GM18858 (cell line): ENCODE results near the gene SEC14L1.

ENCODE experiments used
- ATAC-seq: cut with Tn5 transposase; IDR thresholded peaks from one replicate; pipeline ENCODE4 v1.9.1; 2021; ENCODE audit not compliant: unreplicated experiment

SEC14L1 gene

DNA sequence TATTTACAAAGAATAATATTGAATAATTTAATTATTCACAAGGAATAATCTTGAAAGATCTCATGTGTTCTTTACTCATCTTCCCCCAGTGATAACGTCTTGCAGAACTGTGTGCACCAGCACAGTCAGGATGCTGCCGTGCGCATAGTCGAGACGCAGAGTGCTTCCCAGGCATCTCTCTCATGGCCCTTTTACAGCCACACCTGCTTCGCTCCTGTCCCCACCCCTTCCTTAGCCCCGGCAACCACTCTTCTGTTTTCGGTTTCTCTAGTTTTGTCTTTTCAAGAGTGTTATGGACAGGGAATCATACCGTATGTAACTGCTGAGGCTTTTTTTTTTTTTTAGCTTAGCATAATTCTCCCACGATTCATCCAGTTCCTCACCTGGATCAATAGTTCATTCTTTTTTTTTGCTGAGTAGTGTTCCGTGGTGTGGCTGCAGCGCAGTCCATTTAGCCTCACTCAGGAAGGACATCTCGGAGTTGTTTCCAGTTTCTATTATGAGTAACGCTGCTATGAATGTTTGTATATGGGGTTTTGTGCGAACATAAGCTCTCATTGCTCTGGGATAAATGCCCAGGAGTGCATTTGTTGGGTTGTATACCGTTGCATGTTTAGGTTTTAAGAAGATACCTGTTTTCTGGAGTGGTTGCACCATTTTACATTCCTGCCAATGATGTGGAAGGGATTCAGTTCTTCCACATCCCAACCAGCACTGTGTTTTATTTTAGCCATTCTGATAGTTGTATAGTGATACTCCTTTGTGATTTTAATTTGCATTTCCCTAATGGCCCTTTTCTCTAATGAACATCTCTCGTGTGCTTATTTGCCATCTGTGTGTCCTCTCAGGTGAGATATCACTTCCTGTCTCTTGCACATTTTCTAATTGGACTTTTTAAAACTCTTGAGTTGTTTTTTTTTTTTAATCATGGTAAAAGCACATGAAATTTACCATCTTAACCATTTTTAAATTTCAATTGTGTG is 47.6 kb downstream of the SEC14L1 start:
- no peak for ATAC-seq

DNA sequence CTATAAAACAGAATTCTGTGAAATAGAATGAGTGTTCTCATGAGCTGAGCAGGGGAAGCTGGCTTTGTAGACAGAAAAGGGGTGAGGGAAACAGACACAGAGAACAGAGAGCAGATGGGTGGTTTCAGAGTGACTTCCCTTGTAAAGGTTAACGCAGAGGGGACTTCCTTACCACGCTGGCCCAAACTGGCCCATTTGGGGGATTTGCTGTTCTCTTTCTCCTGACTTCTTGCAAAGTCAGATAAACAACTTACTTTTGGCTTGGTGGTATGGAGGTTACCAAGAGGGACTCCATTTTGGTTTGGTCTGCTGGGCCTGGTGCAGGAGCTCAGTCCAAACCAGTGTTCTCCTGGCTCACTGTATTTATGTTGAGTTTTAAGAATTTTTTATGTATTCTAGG is 48.4 kb downstream of the SEC14L1 start:
- ATAC-seq: no peak

DNA sequence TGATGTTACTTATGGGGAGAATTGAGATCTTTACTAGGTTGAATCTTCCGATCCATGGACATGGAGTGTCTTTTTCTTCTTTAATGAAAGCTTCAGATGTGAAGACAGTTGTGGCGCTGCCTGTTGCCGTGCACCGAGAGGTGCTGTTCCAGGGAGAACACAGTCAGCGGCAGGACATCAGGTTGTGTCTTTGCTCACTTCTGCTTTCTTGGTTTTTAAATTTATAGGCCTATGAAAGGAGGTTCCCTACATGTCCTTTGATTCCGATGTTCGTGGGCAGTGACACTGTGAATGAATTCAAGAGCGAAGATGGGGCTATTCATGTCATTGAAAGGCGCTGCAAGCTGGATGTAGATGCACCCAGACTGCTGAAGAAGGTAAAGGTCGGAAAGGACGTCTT is 49.8 kb downstream of the SEC14L1 start:
- ATAC-seq: no peak

DNA sequence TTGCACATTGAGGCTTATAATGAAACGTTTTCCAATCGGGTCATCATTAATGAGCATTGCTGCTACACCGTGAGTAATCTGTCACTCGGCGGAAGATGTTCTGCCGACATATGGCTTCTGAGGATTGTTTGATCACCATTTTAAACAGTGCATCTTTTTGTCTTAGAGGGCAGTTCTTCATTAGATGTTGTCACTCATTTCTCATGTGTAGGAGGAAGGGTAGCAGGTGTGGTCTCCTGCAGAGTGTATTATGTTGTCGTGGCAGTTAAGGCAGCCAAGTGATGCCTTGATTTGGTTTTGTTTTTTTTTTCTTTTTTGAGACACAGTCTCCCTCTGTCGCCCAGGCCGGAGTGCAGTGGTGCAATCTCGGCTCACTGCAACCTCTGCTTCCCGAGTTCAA is 50.5 kb downstream of the SEC14L1 start:
- ATAC-seq: no peak

DNA sequence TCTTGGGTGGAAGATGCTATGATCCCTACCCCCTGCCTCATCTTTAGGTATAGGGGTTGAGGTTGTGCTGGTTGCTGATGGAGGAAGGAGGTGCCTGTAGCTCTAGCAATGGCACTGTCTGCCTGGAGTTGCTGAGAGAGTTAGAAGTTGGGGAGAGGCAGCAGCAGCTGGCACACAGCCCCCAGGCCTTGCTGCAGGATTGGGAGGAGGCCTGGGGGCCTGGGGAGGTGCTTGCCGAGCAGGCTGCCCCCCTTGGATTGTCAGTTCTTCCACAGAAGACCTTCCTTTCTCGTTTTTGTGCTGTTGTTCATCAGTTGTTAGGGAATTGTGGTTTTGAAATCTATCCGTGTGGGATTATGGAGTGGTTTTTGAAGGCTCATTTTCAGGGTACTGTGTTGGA is 52.9 kb downstream of the SEC14L1 start:
- ATAC-seq: no peak

DNA sequence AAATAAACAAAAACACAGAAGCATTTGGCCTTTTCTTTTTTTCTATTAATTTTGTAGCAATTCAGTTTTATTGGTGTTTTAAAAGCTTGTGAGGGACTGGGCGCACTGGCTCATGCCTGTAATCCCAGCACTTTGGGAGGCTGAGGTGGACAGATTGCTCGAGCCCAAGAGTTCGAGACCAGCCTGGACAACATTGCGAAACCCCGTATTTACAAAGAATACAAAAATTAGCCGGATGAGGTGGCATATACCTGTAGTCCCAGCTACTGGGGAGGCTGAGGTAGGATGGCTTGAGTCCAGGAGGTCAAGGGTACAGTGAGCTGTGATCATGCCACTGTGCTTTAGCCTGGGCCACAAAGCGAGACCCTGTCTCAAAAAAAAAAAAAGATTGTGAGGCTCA is 53.4 kb downstream of the SEC14L1 start:
- no peak for ATAC-seq

DNA sequence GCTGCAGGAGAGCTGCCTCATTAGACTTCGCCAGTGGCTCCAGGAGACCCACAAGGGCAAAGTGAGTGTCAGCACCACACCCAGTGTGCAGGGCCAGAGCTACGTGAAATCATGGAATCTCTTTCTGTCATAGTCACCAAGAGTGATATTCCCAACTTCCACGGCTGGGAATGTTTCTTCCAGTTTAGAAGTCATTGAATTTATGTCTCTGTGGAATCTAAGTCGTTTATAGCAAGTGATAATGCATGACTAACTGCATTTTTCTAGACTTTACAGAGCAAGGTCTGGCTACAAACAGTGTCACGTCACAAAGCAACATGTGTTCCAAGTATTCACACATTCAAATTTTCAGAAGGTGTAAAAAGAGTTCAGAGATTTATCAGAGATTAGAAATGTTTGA is 55.5 kb downstream of the SEC14L1 start:
- ATAC-seq: no peak

DNA sequence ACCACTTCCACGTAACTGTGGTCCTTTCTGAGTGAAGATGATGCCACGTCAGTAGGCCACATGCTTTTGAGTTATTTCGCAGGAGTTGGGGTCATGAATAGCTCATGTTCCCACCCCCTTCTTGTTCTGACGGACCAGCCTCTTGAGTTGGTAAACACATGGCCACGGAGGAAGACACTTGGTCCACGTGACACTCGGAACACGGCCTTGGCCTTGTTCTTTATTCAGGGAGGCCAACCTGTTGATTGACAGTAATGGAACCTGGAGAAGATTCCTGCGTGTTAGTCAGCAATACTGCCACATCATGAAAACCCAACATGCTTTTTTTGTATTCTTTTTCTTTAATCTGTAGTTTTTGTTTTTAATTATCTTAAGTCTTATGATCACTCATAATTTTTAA is 56.3 kb downstream of the SEC14L1 start:
- ATAC-seq: no peak

DNA sequence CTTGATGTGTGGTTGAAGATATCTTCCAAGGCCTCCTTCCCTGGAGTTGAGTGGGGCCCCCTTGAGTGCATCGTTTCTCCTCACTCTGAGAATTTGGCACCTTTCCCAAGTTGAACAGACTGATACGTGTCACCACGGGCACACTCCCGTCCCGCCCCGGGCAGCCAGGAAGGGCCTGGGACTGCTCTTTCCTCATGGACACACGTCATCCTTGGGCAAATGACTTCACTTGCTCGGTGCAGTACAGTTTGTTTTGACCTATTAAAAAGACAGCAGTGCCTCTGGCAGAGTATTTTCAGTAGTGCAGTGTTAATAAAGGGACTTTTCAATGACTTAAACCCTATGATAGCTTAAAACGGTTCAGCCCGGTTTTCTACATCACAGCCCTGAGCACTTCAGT is 59.9 kb downstream of the SEC14L1 start:
- ATAC-seq: no peak

DNA sequence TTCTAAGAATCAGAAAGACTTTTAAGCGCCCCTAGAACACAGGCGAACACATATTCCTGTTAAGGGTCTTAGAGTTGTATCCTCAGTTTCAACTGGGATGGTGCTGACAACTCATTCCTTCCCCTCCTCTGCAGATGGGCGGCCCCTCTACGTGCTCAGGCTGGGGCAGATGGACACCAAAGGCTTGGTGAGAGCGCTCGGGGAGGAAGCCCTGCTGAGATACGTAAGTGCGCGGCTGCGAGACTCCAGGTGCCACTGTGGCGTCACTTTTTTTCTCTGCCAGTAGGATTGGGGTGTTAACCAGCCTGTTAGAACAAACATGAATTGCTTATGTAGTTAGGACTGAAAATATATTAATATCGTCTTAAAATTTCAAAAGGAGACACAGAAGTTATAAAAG is 62.7 kb downstream of the SEC14L1 start:
- no peak for ATAC-seq

DNA sequence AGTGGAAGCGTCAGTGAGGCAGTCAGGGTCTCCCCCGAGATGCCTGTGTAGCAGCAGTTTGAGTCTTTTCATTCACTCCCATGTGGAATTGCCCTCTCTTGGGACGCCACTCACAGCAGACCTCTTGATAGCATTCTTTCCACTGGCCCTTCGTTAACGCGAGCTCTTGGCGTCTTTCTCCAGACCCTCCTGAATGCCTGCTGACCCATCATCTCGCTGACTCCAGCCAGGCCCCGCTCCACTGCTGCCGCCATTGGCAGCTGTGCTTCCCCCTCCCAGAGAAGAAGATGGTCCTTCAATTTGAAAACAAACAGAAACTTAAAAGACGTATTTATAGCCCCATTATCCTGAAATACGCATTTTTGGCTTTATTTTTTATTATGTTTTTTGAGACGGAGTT is 63.1 kb downstream of the SEC14L1 start:
- no peak for ATAC-seq

DNA sequence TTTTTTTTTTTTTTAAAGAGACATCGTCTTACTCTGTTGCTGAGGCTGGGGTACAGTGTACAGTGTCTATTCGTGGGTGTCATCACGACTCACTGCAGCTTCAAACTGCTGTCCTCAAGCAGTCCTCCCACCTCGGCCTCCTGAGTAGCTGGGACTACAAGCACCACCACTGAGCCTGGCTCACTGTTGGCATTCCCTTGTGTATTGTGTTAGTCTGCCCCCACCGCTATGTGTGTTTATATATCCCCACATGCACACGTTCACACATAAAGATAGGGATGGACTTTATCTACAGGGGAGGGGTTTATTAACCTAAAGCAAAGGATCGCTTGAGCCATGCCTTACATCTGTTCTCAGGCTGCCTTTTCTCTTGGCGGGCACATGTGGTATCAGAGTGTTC is 63.8 kb downstream of the SEC14L1 start:
- ATAC-seq: no peak

DNA sequence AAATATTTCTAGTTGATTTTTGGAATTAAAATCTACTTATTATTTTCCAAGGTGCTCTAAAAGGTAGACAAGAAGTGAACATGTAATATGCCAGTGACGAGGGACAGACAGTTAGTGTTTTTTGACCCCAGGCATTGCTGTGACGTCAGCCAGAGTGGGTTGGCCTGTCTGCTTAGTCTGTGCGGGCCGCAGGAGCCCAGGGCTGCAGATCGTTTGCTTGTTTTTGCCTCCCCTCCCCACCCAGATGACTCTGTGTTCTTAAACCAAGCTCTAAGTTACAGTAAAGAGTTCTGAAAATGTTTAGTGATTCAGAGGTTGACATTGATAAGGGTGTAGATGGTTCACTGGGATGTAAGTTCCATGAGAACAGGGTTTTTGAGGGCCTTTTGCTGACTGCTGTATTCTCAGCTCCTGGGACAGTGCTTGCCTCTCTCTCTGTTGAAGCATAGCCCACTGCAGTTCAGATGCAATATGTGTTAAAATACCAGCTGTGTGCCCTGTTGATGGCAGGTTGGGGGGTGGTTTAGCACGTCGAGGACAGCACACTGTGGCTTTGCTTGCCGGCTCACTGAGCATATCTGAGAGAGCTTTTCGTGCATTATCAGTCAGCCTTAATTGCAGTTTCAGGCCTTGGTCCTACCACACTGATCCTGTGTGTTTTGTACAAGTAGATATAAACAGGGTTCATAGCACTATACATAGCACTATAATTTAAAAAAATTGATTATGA is 64.8 kb downstream of the SEC14L1 start:
- ATAC-seq: no peak

DNA sequence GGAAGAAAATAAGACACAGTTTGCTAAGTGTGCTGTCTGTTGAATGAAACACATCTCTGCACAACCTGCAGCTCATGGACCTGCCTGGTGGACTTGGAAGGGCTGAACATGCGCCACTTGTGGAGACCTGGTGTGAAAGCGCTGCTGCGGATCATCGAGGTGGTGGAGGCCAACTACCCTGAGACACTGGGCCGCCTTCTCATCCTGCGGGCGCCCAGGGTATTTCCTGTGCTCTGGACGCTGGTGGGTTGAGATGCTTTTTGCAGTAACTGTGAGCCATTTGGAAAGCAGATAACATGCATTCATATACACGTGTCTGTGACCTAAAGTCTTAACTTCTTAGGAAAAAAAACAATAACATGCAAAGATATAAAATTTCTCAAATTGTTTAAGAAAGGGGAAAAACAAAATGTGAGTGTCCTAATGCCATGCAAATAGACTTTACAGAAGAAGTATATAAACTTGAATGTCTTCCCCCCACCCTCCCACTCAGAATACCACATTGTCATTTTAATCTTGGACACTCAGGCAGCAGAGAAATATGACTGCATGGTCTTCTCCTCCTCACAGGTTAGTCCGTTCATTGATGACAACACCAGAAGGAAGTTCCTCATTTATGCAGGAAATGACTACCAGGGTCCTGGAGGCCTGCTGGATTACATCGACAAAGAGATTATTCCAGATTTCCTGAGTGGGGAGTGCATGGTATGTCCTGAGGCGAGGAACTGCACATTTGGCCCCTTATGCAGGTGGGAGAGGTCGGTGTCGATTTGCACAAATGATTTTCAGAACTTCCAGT is 65.6 kb downstream of the SEC14L1 start:
- no peak for ATAC-seq

DNA sequence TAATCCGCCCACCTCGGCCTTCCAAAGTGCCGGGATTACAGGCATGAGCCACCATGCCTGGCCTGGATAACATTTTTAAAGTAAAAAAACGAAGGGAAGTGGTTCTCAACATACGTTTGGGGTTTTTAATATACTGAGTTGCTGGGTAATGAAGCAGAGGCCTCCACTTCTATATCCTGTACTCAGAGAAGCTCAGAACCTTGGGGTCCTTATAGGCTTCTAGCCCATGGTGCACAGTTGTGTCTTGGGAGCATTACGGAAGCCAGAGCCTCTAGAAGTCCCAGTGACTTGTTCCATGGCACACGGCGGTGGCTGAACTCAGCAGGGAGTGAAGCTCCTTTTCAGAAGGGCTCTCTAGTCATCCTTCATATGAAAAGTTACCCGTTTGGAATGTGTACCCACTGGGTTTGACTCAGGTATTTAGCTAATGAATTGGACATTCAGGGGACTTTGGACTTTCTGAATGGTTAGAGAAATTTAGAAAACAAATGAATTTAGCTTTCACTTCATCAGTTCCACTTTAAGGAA is 67.0 kb downstream of the SEC14L1 start:
- ATAC-seq: no peak

DNA sequence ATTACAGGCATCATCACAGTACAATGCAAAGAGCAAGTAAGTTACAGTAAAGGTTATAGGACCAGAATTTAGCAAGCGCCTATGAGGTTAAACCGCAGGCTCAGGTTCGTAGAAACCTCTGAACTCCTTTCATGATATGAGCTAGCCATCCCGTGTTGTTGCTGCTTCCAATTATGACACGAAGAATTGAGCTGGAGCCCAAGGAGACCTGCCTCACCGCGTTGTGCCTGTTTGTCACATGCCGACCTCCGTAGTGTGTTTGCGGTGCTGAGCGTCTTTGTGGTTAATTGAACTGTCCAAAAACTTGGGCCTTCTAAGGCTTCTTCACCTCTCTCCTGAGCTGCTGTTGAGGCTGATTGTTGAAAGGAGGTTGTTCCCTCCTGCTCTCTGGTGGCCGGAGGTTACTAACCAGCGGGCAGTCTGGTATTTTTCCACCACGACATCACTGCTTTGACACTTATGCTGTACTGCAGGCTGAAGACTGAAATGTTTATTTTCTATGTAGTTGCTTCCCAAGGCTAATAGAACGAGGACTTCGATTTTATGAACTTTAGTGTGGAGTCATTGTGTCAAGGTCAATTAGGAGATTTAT is 67.5 kb downstream of the SEC14L1 start:
- ATAC-seq: no peak

DNA sequence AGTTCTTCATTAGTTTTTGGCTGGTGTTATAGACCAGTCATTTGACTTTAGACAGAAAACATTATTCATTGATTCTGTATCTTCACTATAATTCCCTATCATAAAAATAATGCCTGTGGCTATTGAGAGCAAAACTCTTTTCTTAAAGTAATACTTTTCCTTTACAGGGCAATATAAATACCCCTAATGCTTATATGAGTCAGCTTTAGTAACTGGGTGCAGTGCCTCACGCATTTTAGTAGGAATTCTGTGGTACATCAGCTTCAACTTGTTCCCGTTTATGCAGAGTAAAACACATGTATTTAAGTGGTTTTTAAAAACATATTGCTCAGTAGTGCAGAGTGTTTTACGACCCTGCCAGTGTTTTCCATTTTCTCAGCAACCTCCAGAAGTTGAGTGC is 68.1 kb downstream of the SEC14L1 start:
- no peak for ATAC-seq

DNA sequence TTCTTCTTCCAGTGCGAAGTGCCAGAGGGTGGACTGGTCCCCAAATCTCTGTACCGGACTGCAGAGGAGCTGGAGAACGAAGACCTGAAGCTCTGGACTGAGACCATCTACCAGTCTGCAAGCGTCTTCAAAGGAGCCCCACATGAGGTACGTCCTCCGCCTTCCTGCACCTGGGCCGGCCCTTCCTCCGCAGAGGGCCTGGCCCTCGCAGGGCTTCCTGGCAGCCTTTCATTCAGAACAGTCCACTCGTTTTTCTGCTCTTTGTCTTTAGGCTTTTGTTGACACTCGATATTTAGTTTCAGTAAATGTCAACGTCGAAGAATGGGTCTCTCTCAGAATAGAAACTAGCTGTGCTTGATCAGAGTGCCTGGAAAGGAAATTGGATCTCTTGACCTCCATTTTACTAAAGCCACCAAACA is 68.6 kb downstream of the SEC14L1 start:
- no peak for ATAC-seq

DNA sequence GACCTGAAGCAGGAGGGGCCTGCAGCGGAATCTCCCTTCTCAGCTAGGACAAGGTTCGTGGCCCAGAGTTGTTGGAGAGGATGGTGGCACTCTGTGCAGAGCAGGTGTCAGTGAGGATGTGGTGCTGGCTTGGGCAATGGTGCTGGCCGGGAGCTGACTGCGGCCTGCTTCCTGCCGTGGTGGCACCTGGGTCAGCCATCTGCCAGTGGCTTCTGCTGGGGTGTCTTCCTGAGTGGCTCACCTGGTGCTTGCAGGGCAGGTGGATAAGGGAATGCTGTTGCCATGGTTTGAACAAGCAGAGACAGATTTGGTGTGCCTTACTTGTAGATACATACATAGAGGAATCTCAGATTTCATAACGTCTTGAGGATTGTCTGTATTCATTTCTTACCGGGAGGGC is 69.6 kb downstream of the SEC14L1 start:
- ATAC-seq: no peak

DNA sequence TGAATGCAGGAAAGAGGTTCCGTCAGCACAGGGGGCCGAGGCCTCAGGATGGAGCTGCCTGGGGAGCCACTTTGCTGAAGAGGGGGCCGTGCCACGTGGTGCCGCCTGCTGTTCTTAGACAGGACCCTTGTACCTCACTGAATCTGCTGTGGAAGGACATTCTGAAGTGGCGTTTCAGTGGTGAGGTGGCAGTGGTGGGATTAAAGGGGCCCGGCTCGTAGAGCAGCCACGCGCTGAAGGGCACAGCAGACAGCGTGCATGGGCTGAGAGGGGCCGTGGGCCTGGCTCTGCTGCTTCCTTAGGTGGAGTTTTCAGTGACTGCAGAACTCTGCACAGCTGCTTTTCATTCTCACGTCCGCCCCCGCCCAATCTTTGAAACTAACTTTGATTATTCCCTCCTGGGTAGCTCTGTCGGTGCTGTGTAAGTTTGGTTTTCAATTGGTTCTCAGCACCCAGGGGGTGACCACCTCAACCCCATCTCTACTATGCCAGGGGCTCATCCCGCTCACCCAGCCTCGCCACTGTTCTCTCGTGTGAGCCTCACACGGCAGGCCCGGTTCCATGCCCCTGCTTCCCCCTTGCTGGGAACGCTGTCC is 70.3 kb downstream of the SEC14L1 start:
- no peak for ATAC-seq
